ENCODE data around the gene RALGAPB.

RALGAPB gene

DNA sequence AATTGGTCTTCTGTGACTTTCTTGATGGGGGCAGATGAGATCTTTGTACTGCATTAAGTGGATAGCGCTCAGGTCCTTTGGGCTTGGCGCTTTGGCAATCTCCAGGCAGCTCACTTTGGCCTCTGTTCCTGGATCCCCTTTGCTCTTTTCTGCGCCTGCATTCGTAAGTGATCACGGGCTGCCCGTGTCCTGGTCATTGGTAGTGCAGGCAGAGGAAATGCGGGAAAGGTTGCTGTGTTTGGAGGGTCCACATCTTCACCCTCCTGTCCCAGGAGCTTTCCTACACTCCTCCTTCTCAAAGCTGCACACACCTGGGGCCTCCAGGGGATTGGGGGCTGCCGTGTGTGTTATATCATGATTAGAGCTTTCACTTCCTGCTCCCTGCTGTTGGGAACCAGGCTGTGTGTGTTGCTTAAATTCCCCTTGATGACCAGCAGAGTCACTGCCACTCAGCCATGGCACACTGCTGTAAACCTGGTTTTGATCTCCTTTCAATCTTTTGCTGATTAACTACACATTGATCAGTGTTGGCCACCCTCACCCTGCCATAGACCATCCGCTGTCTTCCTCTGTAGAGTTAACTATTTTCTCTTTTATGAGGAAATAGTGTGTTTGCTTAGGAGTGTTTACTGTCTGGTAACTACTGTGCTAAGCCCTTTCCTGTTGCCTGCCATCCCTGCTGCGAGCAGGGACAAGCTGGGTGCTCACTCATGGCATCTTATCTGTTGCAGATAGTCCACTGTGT is 24.5 kb upstream of the RALGAPB start:
- TF ChIP-seq, protein P1, sequence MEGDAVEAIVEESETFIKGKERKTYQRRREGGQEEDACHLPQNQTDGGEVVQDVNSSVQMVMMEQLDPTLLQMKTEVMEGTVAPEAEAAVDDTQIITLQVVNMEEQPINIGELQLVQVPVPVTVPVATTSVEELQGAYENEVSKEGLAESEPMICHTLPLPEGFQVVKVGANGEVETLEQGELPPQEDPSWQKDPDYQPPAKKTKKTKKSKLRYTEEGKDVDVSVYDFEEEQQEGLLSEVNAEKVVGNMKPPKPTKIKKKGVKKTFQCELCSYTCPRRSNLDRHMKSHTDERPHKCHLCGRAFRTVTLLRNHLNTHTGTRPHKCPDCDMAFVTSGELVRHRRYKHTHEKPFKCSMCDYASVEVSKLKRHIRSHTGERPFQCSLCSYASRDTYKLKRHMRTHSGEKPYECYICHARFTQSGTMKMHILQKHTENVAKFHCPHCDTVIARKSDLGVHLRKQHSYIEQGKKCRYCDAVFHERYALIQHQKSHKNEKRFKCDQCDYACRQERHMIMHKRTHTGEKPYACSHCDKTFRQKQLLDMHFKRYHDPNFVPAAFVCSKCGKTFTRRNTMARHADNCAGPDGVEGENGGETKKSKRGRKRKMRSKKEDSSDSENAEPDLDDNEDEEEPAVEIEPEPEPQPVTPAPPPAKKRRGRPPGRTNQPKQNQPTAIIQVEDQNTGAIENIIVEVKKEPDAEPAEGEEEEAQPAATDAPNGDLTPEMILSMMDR (conservative IDR thresholded peaks at IDR 0.05; ENCODE audit: low read depth, low read length): no peak
- no peak overlapping the region for H3K4me3 ChIP-seq (IDR thresholded peaks at IDR 0.05; ENCODE audit: insufficient read depth, low read depth, low read length)
- peaks cover 8% of the 10 kb centered on the region; the same call in 1 of the 2 replicates for H3K79me2 ChIP-seq (ENCODE audit: insufficient read depth, low read depth)
- H3K4me2 ChIP-seq: peak overlapping the region; percentile 89; the same call in 1 of the 2 replicates
- H4K20me1 ChIP-seq (ENCODE audit: insufficient read depth): no peaks in the 10 kb centered on the region
- H3K27ac ChIP-seq: no peak overlapping the region
- H3K9ac ChIP-seq: no peak overlapping the region; the same call in 1 of the 2 replicates
- no peaks in the 10 kb centered on the region for H3K27me3 ChIP-seq (ENCODE audit: insufficient read depth, low read depth)
- no peak overlapping the region for H2AFZ ChIP-seq (ENCODE audit: low read depth)
- H3K4me1 ChIP-seq (ENCODE audit: low read depth, poor library complexity, severe bottlenecking): peaks cover 22% of the 10 kb centered on the region
- no peaks in the 10 kb centered on the region; the same call in 1 of the 2 replicates for H3K36me3 ChIP-seq (ENCODE audit: insufficient read depth)

GRCh38 chr20:38449046-38449445 is 23.6 kb upstream of the RALGAPB start:
- H3K79me2 ChIP-seq (ENCODE audit: insufficient read depth, low read depth): peaks cover 8% of the 10 kb centered on the region; the same call in 1 of the 2 replicates
- H3K27me3 ChIP-seq (ENCODE audit: insufficient read depth, low read depth): no peaks in the 10 kb centered on the region
- H3K9ac ChIP-seq: no peak overlapping the region
- no peak overlapping the region for H3K4me3 ChIP-seq (IDR thresholded peaks at IDR 0.05; ENCODE audit: insufficient read depth, low read depth, low read length)
- TF ChIP-seq, protein P1 (conservative IDR thresholded peaks at IDR 0.05; ENCODE audit: low read depth, low read length): no peak
- no peaks in the 10 kb centered on the region; the same call in 1 of the 2 replicates for H3K36me3 ChIP-seq (ENCODE audit: insufficient read depth)
- H3K4me1 ChIP-seq (ENCODE audit: low read depth, poor library complexity, severe bottlenecking): peaks cover 31% of the 10 kb centered on the region
- H4K20me1 ChIP-seq (ENCODE audit: insufficient read depth): no peaks in the 10 kb centered on the region
- no peak overlapping the region; the same call in 1 of the 2 replicates for H3K4me2 ChIP-seq
- no peak overlapping the region for H3K27ac ChIP-seq
- no peak overlapping the region for H2AFZ ChIP-seq (ENCODE audit: low read depth)

GRCh38 chr20:38450412-38450975 is 22.1 kb upstream of the RALGAPB start:
- Histone ChIP-seq H3K4me1 (ENCODE audit: low read depth, poor library complexity, severe bottlenecking) (peaks cover 40% of the 10 kb centered on the region), H2AFZ (ENCODE audit: low read depth) (no peak overlapping the region), H3K36me3 (ENCODE audit: insufficient read depth) (no peaks in the 10 kb centered on the region; the same call in 1 of the 2 replicates), H3K9ac (no peak overlapping the region), H3K79me2 (ENCODE audit: insufficient read depth, low read depth) (peaks cover 8% of the 10 kb centered on the region; the same call in 1 of the 2 replicates), H3K27ac (no peak overlapping the region), H4K20me1 (ENCODE audit: insufficient read depth) (no peaks in the 10 kb centered on the region), H3K4me2 (no peak overlapping the region), H3K4me3 (IDR thresholded peaks at IDR 0.05; ENCODE audit: insufficient read depth, low read depth, low read length) (no peak overlapping the region), H3K27me3 (ENCODE audit: insufficient read depth, low read depth) (no peaks in the 10 kb centered on the region)
- TF ChIP-seq, protein P1 (conservative IDR thresholded peaks at IDR 0.05; ENCODE audit: low read depth, low read length): no peak

GRCh38 chr20:38452880-38453624 is 19.6 kb upstream of the RALGAPB start:
- TF ChIP-seq, protein P1 (conservative IDR thresholded peaks at IDR 0.05; ENCODE audit: low read depth, low read length): no peak
- Histone ChIP-seq H2AFZ (ENCODE audit: low read depth) (no peak overlapping the region), H3K27ac (peak overlapping the region; percentile 61; the same call in 1 of the 2 replicates), H3K4me3 (IDR thresholded peaks at IDR 0.05; ENCODE audit: insufficient read depth, low read depth, low read length) (no peak overlapping the region), H3K79me2 (ENCODE audit: insufficient read depth, low read depth) (no peaks in the 10 kb centered on the region), H3K9ac (no peak overlapping the region), H3K4me1 (ENCODE audit: low read depth, poor library complexity, severe bottlenecking) (peaks cover 30% of the 10 kb centered on the region), H3K4me2 (peak overlapping the region; percentile 50; the same call in 1 of the 2 replicates), H3K36me3 (ENCODE audit: insufficient read depth) (no peaks in the 10 kb centered on the region; the same call in 1 of the 2 replicates), H3K27me3 (ENCODE audit: insufficient read depth, low read depth) (no peaks in the 10 kb centered on the region), H4K20me1 (ENCODE audit: insufficient read depth) (no peaks in the 10 kb centered on the region)

Data from KMS-11 (cell line).